Progenitor cell of endocrine pancreas (in vitro differentiated cells): ENCODE data around the gene ACTN2. TPM values are rescaled to one million over a fixed set of nuclear protein-coding genes. Genes with fewer than 3 reads are reported as not detected.
"Not testable (repeated sequence)": the region's sequence is repeated elsewhere in the genome, so short reads cannot be mapped to it uniquely, and the experiment has no call there.

Source experiments
- DNase-seq: peaks from one replicate; pipeline ENCODE4 v3.0.0; 2021; ENCODE audit warnings: low spot score; ENCODE audit not compliant: unreplicated experiment
- H3K27ac Mint-ChIP-seq: 2 replicates; pipeline ENCODE4 v1.8.0; 2021; ENCODE audit warnings: mild to moderate bottlenecking, moderate library complexity, mixed read lengths
- H3K27me3 Mint-ChIP-seq: 2 replicates; pipeline ENCODE4 v1.8.0; 2021; ENCODE audit warnings: mixed read lengths
- H3K36me3 Mint-ChIP-seq: 2 replicates; pipeline ENCODE4 v1.8.0; 2022; ENCODE audit warnings: mixed read lengths; ENCODE audit not compliant: insufficient read depth
- H3K4me1 Mint-ChIP-seq: 2 replicates; pipeline ENCODE4 v1.8.0; 2021; ENCODE audit warnings: low read depth, mixed read lengths
- H3K4me3 Mint-ChIP-seq: 2 replicates; pipeline ENCODE4 v1.8.0; 2021; ENCODE audit warnings: low read depth, mild to moderate bottlenecking, moderate library complexity, mixed read lengths
- H3K9me3 Mint-ChIP-seq: 2 replicates; pipeline ENCODE4 v1.8.0; 2021; ENCODE audit warnings: low read depth, mixed read lengths
- CTCF ChIP-seq: fragments of 200-600 bp; sonication (generic); IDR thresholded peaks from one replicate; pipeline ENCODE4 v1.5.0; 2021; ENCODE audit warnings: antibody characterized with exemption, mild to moderate bottlenecking; ENCODE audit not compliant: unreplicated experiment
- total RNA-seq: library from RNA; stranded (reverse); gene quantifications from 2 replicates; pipeline ENCODE4 v1.2.1, GENCODE V29; 2021

The ACTN2 gene
- total RNA-seq, 1 donor from 2014 or later: 0.10 TPM

DNA sequence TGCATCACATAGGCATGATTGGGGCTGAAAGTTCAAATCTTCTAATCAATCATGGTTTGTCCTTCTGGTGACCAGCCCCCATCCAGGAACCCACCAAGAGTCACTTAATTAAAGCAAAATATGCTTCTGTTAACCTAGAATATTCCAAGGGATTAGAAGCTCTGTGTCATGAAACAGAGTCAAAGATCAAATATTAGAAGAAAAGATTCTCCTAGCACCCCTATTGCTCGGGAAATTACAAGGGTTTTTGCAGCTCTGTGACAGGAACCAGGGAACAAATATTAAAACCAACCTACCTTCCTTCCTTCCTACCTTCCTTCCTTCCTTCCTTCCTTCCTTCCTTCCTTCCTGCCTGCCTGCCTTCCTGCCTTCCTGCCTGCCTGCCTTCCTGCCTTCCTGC is 31.8 kb upstream of the ACTN2 start:
- TF ChIP-seq CTCF: no peak

DNA sequence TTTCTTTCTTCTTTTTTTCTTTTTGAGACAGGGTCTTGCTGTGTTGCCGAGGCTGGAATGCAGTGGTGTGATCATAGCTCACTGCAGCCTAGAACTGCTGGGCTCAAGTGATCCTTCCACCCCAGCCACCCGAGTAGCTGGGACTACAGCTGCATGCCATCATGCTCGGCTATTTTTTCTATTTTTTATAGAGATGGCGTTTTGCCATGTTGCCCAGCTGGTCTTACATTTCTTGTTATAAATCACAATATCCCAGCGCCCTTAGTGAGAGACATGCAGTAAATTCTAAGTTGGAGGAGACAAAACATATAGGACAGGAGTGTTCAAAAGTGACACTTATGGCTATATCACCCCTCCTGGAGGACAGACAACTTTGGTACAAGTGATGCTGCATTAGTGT is 31.3 kb upstream of the ACTN2 start:
- no peaks in the 10 kb centered on the region for H3K36me3 Mint-ChIP-seq
- peaks cover 23% of the 10 kb centered on the region for H3K27me3 Mint-ChIP-seq
- no peak overlapping the region for H3K4me3 Mint-ChIP-seq
- no peak for DNase-seq
- H3K27ac Mint-ChIP-seq: no peak overlapping the region
- no peak for TF ChIP-seq CTCF
- no peaks in the 10 kb centered on the region for H3K4me1 Mint-ChIP-seq
- no peaks in the 10 kb centered on the region for H3K9me3 Mint-ChIP-seq

More for the DNA sequence above, 31.8 kb upstream of the ACTN2 start:
- Mint-ChIP-seq H3K4me3 (no peak overlapping the region), H3K27me3 (peaks cover 22% of the 10 kb centered on the region), H3K9me3 (no peaks in the 10 kb centered on the region), H3K27ac (no peak overlapping the region), H3K36me3 (no peaks in the 10 kb centered on the region), H3K4me1 (no peaks in the 10 kb centered on the region)
- DNase-seq: no peak

- no peaks in the 10 kb centered on the region for H3K4me1 Mint-ChIP-seq
- no peak overlapping the region for H3K27ac Mint-ChIP-seq
- no peaks in the 10 kb centered on the region for H3K9me3 Mint-ChIP-seq
- peaks cover 23% of the 10 kb centered on the region for H3K27me3 Mint-ChIP-seq
- H3K36me3 Mint-ChIP-seq: no peaks in the 10 kb centered on the region
- no peak for DNase-seq
- TF ChIP-seq CTCF: no peak
- no peak overlapping the region for H3K4me3 Mint-ChIP-seq
These were observed 28.9 kb upstream of the ACTN2 start for GRCh38 chr1:236657398-236657797.

GRCh38 chr1:236659792-236660587 is 26.3 kb upstream of the ACTN2 start:
- no peak overlapping the region for H3K27ac Mint-ChIP-seq
- H3K9me3 Mint-ChIP-seq: no peaks in the 10 kb centered on the region
- DNase-seq: no peak
- TF ChIP-seq CTCF: no peak
- no peaks in the 10 kb centered on the region for H3K36me3 Mint-ChIP-seq
- no peak overlapping the region for H3K4me3 Mint-ChIP-seq
- H3K4me1 Mint-ChIP-seq: no peaks in the 10 kb centered on the region
- H3K27me3 Mint-ChIP-seq: peaks cover 24% of the 10 kb centered on the region

DNA sequence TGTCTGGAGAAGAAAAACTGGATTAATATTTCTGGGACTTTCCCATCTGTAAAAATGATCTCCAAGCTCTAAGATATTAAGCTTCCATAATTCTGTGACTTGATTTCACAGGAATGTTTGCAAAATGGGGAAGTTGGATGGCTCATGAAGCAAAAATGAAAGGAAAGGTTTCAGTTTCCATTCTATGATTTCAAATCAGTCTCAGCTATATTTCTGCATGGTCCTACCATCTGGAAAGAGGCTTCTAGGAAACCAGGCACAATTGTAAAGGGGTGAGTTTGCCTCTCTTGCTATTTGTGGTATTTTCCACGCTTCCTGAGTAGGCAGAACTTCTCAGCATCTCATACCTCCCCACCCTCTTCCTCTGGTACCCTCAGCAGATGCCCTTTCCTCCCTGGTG is 22.4 kb upstream of the ACTN2 start:
- no peak for DNase-seq
- H3K9me3 Mint-ChIP-seq: no peaks in the 10 kb centered on the region
- no peaks in the 10 kb centered on the region for H3K4me1 Mint-ChIP-seq
- TF ChIP-seq CTCF: no peak
- no peaks in the 10 kb centered on the region for H3K36me3 Mint-ChIP-seq
- no peak overlapping the region for H3K27ac Mint-ChIP-seq
- H3K27me3 Mint-ChIP-seq: peaks cover 19% of the 10 kb centered on the region
- H3K4me3 Mint-ChIP-seq: no peak overlapping the region

- H3K36me3 Mint-ChIP-seq, H3K9me3 Mint-ChIP-seq, H3K4me3 Mint-ChIP-seq, H3K4me1 Mint-ChIP-seq, H3K27ac Mint-ChIP-seq, DNase-seq: not testable (repeated sequence)
- H3K27me3 Mint-ChIP-seq: peaks cover 42% of the 10 kb centered on the region
These were observed 17.4 kb upstream of the ACTN2 start for GRCh38 chr1:236668909-236669308.
